ENCODE data around the gene HBP1. TPM values are rescaled to one million over a fixed set of nuclear protein-coding genes. Genes with fewer than 3 reads are reported as not detected.

HBP1 gene
- 100 to 1,000 TPM in 3 of 7 donors, 10 to 100 TPM in 4; 71.4 to 141 (median 84.5) TPM for total RNA-seq
- 10 to 100 TPM; 23.9 to 34.8 (median 32.1) TPM for polyA plus RNA-seq
- long read RNA-seq, donor 1, transcript HBP1-208 (11 exons, 2,704 nt), result major isoform, 8 of 10 reads
- long read RNA-seq, donor 1, partial matches to known transcripts, result 0 of 10 reads
- long read RNA-seq, donor 1, other reads (novel, unspliced or antisense), result 0 of 10 reads
- long read RNA-seq, donor 2, partial matches to known transcripts, result 9 of 10 reads
- long read RNA-seq, donor 2, other reads (novel, unspliced or antisense), result 0 of 10 reads

GRCh38 chr7:107168233-107169119, at the start of gene HBP1:
Gene HBP1, plus strand, starts transcription at chr7:107169003. Its CDS starts 10,891 bp downstream, at chr7:107179894.
- DNase-seq, result peak; percentile 97
- Histone ChIP-seq H3K27ac (peak within 1 kb of the TSS; percentile 87 to 99 (median 98)), H3K9me3 (no peaks in the 10 kb centered on the region), H3K36me3 (peaks cover 0 to 8% (median 1%) of the 10 kb centered on the region in 6 donors), H3K4me3 (peak within 1 kb of the TSS; percentile 72 to 98 (median 86)), H3K27me3 (replicated peaks in 1 of 7) (no peaks in the 10 kb centered on the region), H3K4me1 (peaks cover 29 to 53% (median 38%) of the 10 kb centered on the region in 6 donors)
- TF ChIP-seq POLR2AphosphoS5 (IDR thresholded peaks at IDR 0.05) (peak; percentile 87 to 94 (median 87)), POLR2A (IDR thresholded peaks at IDR 0.05) (peak; percentile 83 to 89 (median 89)), CTCF (IDR thresholded peaks at IDR 0.05 in 8 of 11, conservative IDR thresholded peaks at IDR 0.05 in 3 of 11) (peak in 2 of 11 experiments; percentile 18 to 23)
- intact Hi-C loops (cut with DNase I; ENCODE audit: low total_unique reads), result no loop called here
- 0 to 1% (median 0%) methylated on average over 41 to 44 of the region's 44 CpGs for WGBS, 5 donors

- no peak for DNase-seq
- H3K9me3 ChIP-seq, result no peaks in the 10 kb centered on the region
- no peak for TF ChIP-seq POLR2AphosphoS5 (IDR thresholded peaks at IDR 0.05)
- TF ChIP-seq POLR2A (IDR thresholded peaks at IDR 0.05), result no peak
- no peak for TF ChIP-seq CTCF (IDR thresholded peaks at IDR 0.05 in 8 of 11, conservative IDR thresholded peaks at IDR 0.05 in 3 of 11)
- peaks cover 0 to 14% (median 2%) of the 10 kb centered on the region in 6 donors for H3K4me1 ChIP-seq
- intact Hi-C loops (cut with DNase I; ENCODE audit: low total_unique reads), result no loop called here
- H3K27ac ChIP-seq, result no peak overlapping the region
- H3K36me3 ChIP-seq, result no peaks in the 10 kb centered on the region
- H3K27me3 ChIP-seq (replicated peaks in 1 of 7), result no peaks in the 10 kb centered on the region
- H3K4me3 ChIP-seq, result no peak overlapping the region
- 88 to 92% (median 91%) methylated on average over 6 of the region's 6 CpGs for WGBS, 5 donors
Observed at GRCh38 chr7:107119376-107120105, 49.3 kb upstream of the HBP1 start.

- Histone ChIP-seq H3K27ac (peak overlapping the region in 1 of 8 donors; percentile 20), H3K4me1 (peaks cover 3 to 29% (median 16%) of the 10 kb centered on the region in 6 donors), H3K27me3 (replicated peaks in 1 of 7) (no peaks in the 10 kb centered on the region), H3K9me3 (no peaks in the 10 kb centered on the region), H3K4me3 (no peak overlapping the region), H3K36me3 (no peaks in the 10 kb centered on the region)
- no peak for DNase-seq
- no peak for TF ChIP-seq POLR2AphosphoS5 (IDR thresholded peaks at IDR 0.05)
- TF ChIP-seq CTCF (IDR thresholded peaks at IDR 0.05 in 8 of 11, conservative IDR thresholded peaks at IDR 0.05 in 3 of 11), result no peak
- TF ChIP-seq POLR2A (IDR thresholded peaks at IDR 0.05), result no peak
- intact Hi-C loops (cut with DNase I; ENCODE audit: low total_unique reads), result no loop called here
- WGBS, 5 donors, result 37 to 57% (median 52%) methylated on average over 4 of the region's 4 CpGs
Observed at GRCh38 chr7:107122486-107122911, 46.3 kb upstream of the HBP1 start.

Data from spleen (tissue), 13 donors.